GM12864 (cell line): ENCODE results near the gene SPOCK1.

Experiments
- DNase-seq: peaks from one replicate; pipeline ENCODE4 v3.0.0-alpha.2; 2011; ENCODE audit warnings: low read depth
- H3K4me3 ChIP-seq: 2 replicates; pipeline ENCODE4 v1.5.1; 2011; ENCODE audit warnings: mild to moderate bottlenecking, low read depth, low read length, control low read depth
- TF ChIP-seq, protein P1 (sequence below): IDR thresholded peaks from 2 replicates; pipeline ENCODE4 v1.5.1; 2011; ENCODE audit warnings: low read depth, mild to moderate bottlenecking, moderate library complexity, low read length, control low read depth, inconsistent platforms; ENCODE audit errors: missing control alignments

Gene SPOCK1

DNA sequence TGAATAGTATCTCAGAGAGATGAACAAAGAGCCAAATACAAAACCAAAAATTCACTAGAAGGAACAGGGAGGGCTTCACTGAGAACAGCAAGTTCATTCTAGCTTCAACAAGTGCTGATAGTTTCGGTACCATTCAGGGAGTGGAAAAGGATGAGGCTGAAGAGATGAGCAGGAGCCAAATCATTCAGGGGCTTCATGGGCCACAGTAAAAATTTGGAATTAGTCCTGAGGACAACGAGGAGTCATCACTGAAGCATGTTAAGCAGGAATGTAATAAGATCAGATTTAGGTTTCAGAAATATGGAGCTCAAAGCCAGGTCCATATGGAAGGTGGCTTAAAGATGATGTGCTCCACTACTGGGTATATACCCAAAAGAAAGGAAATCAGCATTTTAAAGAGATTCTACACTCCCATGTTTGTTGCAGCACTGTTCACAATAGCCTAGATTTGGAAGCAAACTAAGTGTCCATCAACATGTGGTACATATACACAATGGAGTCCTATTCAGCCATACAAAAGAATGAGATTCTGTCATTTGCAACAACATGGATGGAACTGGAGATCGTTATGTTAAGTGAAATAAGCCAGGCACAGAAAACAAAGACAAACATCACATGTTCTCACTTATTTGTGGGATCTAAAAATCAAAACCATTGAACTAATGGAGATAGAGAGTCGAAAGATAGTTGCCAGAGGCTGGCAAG is 36.2 kb downstream of the SPOCK1 start:
- TF ChIP-seq, protein P1, sequence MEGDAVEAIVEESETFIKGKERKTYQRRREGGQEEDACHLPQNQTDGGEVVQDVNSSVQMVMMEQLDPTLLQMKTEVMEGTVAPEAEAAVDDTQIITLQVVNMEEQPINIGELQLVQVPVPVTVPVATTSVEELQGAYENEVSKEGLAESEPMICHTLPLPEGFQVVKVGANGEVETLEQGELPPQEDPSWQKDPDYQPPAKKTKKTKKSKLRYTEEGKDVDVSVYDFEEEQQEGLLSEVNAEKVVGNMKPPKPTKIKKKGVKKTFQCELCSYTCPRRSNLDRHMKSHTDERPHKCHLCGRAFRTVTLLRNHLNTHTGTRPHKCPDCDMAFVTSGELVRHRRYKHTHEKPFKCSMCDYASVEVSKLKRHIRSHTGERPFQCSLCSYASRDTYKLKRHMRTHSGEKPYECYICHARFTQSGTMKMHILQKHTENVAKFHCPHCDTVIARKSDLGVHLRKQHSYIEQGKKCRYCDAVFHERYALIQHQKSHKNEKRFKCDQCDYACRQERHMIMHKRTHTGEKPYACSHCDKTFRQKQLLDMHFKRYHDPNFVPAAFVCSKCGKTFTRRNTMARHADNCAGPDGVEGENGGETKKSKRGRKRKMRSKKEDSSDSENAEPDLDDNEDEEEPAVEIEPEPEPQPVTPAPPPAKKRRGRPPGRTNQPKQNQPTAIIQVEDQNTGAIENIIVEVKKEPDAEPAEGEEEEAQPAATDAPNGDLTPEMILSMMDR, result no peak
- H3K4me3 ChIP-seq, result no peak overlapping the region
- DNase-seq, result no peak

DNA sequence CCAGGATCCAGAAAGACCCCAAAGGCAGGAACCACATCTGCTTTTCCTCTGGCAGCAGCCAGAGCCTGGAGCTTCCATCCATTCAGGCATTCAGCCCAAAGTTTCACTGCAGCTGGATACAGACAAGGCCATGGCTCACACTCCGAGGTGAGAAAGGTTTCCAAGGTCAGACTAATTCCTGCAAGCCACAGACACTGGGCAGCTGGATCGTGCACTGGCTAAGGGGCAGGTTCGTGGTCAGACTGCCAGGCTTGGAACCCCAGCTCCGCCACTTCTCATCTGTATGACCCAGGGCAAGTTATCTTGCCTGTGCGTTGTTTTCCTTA is 36.9 kb downstream of the SPOCK1 start:
- no peak overlapping the region for H3K4me3 ChIP-seq
- TF ChIP-seq, protein P1, result no peak
- DNase-seq, result no peak

DNA sequence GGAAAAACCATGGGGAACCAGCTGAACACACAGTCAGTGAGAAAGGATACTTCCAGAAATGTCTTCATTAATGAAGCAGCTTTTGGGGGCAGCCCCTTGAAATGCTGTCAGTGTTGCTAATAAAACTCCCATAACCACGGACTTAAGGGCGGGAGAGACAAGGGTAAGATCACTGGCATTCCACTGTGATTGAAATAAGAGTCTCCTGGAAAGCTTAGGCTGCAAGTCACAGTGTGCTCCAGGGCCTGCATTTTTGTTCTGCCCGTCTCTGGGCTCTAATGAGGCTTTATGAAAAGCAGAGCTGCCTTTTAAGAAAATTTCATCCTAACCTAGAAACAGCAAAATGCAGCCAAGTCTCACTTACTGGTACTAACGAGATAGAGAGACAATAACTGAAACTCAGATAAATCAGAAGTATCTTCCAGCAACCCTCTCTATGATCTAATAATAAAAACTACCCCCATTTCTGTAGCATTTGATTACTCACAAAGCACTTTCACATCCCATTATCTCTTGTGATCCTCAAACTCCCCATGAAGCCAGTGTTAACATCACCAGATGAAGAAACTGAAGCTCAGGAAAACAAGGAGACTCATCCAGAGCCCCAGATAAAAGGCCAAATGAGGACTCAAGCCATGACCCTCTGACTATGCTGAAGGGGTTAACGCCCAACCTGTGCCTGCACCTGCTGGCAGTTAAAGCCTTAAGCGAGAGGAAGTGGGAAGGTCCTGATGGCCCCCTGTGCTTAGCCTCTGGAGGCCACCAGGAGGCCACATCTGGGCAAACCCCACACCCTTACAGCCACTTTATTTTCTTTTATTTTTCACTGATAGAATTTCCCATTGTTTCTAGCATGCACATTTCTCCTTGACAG is 37.5 kb downstream of the SPOCK1 start:
- no peak overlapping the region for H3K4me3 ChIP-seq
- DNase-seq, result no peak
- TF ChIP-seq, protein P1, result no peak

DNA sequence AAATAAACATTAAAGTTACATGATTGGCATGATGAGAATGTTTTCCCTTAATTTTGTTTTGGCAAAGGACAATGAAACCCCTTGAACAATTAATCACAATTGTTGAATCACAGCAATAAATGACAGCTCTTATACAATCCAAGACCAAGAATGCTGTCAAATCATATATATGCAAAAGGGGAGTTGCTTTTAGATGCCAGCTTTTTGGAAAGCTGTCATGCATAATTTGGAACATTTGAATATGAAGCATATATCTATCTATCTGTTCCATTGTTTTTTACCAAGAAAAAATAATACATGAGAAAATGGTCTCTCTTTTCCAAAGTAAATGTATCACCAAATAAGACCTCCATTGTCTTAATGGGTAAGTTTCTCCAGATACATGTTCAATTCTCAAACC is 44.5 kb downstream of the SPOCK1 start:
- DNase-seq, result no peak
- no peak overlapping the region for H3K4me3 ChIP-seq
- TF ChIP-seq, protein P1, result no peak

DNA sequence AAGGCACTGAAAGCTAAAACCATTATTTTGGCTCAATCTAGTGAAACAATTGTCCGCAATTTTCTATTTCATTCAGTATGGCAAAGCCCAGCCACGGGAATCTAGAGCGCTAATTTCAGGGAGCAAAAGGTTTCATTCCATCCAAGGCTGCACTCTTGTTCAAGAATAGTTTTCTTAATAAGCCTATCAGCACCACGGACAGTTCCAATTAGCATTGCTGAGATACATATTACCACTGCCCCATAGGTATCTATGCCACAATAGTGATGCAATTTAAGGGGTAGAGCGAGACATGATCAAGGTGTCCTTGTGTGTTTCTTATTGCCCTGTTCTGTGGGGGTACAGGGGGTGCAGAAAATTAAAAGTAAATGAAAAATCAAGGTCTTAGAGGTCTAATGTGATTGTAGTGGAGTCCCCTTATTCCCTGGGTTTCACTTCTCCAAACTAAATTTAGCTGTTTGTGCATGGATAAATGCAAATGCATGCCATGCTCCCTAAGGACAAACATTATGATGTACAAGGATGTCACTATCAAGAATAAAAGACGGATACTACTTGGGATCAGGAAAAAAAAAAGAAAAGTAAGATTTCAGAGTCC is 45.5 kb downstream of the SPOCK1 start:
- TF ChIP-seq, protein P1, result no peak

DNA sequence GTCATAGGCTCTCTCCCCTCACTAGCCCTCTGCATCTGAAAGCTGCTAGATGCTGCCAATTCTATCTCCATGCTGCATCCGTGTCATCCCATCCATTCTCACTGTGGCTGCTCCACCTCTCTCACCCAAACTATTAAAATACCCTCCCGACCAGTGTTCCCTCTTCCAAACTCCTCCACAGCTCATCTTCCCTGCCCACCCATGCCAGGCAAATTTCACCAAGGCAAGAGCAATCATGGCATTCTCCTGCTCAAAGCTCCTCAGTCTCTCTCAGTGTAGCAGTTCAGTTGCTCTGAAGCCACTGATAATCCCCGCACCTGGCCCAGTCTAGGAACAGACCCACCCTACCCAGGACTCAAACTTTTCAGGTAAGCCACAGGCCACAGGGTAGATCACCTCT is 48.4 kb downstream of the SPOCK1 start:
- TF ChIP-seq, protein P1, result no peak
- H3K4me3 ChIP-seq, result no peak overlapping the region
- no peak for DNase-seq

More for the DNA sequence above, 45.5 kb downstream of the SPOCK1 start:
- no peak overlapping the region for H3K4me3 ChIP-seq
- DNase-seq, result no peak
